NOMO-1 treated with DMSO at 0.1 percent for 48 hours (cell line): ENCODE measurements around the gene TMEM143.
A peak's percentile ranks its signal among the peaks of the same experiment; 100 is the strongest.

Experiments
- DNase-seq: peaks from one replicate; lab custom pipeline; 2025; ENCODE audit not compliant: unreplicated experiment; lab: John Stamatoyannopoulos, UW

Gene TMEM143

GRCh38 chr19:48361912-48362311 is 1.8 kb downstream of the TMEM143 start:
- no peak for DNase-seq

DNA sequence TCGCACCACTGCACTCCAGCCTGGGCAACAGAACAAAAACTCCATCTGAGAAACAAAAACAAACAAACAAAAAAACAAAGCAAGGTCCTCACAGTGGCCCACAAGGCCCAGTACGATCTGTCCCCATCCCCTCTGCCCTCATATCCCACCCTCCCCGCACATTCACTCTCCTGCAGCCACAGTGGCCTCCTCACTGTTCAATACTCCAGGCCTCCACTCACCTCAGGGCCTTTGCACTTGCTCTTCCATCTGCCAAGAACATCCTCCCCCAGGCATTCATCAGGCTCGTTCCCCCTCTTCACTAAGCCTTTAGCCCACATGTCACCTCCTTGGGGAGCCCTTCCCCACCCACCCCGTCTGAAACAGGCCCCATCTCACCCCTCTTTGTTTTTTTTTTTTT is 4.6 kb downstream of the TMEM143 start:
- DNase-seq = no peak

- no peak for DNase-seq
These were observed 8.3 kb downstream of the TMEM143 start for GRCh38 chr19:48355365-48355954.

DNA sequence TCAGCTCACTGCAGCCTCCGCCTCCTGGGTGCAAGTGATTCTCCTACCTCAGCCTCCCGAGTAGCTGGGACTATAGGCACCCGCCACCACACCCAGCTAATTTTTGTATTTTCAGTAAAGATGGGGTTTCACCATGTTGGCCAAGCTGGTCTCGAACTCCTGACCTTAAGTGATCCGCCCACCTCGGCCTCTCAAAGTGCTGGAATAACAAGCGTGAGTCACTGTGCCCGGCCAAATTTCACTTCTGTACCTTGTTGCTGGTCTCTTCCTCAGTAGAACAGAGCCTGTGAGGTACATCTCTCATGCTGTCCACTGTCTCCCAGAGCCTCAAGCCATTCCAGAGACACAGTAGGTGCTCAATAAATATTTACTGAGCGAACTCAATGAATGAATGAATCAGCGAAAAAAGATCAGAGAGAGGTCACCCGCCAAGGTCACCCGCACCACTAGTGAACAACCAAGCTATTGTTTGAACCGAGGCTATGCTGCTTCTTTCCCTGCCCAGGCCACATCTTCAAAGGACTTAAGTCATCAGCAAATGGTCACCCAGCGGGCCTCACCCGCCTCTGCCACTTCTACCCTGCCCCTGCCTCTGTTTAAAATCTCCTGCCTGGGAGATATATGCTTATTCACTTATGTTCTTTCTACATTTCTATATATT is 9.3 kb downstream of the TMEM143 start:
- no peak for DNase-seq

DNA sequence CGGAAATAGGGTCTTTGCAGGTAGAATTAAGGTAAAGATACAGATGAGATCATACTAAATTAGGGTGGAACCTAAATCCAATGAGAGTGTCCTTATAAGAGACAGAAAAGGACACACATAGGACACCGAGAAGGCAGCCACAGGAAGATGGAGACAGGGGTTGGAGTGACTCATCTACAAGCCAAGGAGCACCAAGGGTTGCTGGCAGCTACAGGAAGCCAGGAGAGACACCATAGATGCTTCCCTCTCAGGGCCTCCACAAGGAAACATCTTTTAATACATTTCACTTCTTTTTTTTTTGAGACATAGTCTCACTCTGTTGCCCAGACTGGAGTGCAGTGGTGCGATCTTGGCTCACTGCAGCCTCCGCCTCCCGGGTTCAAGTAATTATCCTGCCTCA is 10.1 kb downstream of the TMEM143 start:
- DNase-seq = no peak

GRCh38 chr19:48351341-48351752 is 12.4 kb downstream of the TMEM143 start:
- peak; percentile 33 for DNase-seq

- DNase-seq = no peak
These were observed 12.9 kb downstream of the TMEM143 start for GRCh38 chr19:48350856-48351255.

- no peak for DNase-seq
These were observed 15.0 kb downstream of the TMEM143 start for GRCh38 chr19:48348737-48349136.

DNA sequence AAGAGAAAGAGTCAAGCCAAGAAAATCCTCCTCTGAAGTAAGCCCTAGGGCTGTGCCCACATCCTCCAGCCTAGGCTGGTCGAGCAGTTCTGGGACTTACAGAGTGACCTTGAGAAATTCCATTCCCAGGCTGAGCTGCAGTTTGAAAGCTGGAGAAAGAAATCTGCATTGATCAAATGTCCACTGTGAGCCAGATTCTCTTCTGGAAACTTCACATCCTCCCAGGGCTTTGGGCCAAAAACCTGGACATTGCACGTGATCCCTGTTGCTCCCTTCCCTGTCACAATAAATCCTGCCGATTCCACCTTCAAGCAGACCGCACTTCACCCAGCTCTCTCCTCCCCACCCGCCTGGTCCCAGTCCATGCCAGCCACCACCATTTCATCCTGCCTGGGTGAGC is 15.7 kb downstream of the TMEM143 start:
- no peak for DNase-seq

DNA sequence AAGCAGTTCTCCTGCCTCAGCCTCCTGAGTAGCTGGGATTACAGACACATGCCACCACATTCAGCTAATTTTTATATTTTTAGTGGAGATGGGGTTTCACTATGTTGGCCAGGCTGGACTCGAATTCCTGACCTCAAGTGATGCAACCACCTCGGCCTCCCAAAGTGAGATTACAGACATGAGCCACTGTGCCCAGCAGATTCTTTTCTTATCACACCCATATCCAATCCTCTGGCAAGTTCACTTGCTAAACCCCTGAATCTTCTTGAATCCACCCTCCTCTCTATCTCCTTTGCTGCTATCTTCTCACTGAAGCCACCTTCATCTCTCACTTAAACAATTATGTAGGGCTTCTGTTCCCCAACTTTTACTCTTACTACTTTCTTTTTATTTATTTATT is 17.5 kb downstream of the TMEM143 start:
- DNase-seq = no peak

DNA sequence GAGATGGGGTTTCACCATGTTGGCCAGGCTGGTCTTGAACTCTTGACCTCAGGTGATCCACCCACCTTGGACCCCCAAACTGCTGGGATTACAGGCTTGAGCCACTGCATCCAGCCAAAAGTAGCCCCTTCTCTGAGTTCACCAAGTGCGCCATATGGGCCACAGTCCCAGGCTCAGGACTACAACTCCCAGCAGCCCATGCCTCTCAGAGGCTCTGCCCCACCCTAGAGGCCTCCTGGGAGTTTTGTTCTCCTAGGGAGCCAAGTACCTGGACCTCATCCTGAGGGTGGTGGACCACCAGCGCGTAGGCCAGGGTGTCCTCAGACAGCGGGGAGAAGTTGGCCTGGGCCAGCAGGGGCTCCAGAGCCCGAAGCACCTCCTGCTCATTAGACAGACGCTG is 18.8 kb downstream of the TMEM143 start:
- no peak for DNase-seq

DNA sequence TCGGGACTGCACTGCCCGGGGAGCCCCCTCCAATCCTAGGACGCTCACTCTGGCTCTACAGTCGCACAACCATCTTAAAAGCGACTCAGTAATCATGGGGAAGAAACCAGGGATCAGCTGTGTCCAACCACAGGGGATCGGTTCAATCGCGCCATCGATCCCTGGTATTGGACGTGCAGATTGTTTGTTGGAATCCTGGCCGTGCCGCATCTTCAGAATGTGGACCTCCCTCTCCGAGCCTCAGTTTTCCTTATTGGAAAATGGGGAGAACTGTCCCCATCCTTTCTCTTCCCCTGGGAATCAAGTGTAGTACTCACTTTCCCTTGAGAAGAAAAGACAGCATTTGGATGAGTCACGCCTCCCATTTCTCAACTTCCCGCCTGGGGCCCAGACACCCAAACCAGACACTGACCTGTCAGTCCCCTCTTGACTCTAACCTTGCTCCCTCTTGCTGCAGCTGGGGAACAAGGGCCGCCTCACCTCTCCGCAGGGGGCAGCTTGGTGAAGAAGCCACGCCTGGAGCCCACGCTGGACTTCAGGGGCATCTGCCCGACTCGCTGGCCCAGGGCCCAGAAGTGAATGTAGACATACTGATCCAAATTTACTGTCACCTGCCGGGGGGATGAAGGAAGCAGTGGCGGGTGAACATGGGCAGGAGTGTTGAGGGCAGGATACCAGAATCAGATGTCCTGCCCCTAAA is 20.7 kb downstream of the TMEM143 start:
- no peak for DNase-seq

- DNase-seq = no peak
These were observed 21.4 kb downstream of the TMEM143 start for GRCh38 chr19:48342414-48342738.

DNA sequence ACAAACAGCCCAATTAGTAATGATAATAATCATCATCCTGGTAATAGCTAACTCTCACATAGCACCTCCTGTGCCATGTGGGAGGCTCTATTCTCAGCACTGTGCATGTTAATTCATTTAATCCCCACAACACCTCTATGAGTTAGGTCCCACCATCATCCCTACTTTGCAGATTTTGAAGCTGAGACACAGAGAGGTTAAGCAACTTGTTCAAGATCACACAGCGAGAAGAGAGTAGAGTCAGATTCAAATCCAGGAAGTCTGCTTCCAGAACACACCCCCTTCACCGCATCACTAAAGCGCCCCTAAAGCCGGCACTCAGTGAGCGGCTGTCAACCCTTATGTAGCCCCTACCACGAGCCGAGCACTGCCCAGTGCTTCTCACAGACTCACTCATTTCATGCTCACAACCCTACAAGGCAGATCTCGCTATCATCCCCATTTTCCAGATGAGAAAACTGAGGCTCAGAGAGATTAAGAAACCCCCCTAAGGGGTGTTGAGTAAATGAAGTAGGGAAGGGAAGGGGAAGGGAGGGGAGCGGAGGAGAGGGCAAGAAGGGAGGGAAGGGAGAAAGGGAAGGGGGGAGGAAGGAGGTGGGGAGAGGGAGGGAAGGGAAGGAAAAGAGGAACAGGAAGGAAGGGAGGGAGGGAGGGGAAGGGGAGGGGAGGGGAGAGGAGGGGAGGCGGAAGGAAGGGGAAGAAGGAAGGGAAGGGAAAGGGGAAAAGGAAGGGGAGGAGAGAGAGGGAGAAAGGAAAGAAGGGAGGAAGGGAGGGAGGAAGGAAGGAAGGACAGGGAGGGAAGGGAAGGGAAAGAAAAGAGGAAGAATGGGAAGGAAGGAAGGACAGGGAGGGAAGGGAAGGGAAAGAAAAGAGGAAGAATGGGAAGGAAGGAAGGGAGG is 22.0 kb downstream of the TMEM143 start:
- DNase-seq = no peak

GRCh38 chr19:48340995-48341394 is 22.7 kb downstream of the TMEM143 start:
- DNase-seq = no peak

GRCh38 chr19:48338802-48339503 is 24.8 kb downstream of the TMEM143 start:
- no peak for DNase-seq

DNA sequence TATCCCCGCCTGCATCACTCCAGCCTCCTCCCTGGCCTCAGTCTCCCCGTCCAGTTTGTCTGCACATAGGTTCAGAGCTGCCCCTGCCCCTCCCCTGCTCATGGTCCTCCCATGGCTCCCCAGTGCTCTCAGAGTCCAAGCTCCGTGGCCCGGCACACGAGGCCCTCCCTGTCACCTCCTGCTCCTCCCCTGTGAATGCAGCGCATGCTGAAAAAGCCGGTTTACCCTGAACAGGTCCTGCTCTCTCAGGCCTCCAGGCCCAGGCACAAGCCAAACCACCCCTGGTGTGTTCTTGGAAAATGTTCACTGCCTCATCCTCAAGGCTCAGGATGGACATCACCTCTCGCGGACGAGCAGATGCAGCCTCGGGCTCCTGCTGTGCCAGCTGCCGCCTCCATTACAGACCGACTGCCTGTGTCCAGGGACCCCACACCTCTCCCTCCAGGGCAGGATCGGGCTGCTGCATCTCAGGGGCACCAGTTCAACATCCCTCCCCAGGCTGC is 25.4 kb downstream of the TMEM143 start:
- DNase-seq = no peak

GRCh38 chr19:48333467-48334384 is 30.0 kb downstream of the TMEM143 start:
- DNase-seq = peak; percentile 91

DNA sequence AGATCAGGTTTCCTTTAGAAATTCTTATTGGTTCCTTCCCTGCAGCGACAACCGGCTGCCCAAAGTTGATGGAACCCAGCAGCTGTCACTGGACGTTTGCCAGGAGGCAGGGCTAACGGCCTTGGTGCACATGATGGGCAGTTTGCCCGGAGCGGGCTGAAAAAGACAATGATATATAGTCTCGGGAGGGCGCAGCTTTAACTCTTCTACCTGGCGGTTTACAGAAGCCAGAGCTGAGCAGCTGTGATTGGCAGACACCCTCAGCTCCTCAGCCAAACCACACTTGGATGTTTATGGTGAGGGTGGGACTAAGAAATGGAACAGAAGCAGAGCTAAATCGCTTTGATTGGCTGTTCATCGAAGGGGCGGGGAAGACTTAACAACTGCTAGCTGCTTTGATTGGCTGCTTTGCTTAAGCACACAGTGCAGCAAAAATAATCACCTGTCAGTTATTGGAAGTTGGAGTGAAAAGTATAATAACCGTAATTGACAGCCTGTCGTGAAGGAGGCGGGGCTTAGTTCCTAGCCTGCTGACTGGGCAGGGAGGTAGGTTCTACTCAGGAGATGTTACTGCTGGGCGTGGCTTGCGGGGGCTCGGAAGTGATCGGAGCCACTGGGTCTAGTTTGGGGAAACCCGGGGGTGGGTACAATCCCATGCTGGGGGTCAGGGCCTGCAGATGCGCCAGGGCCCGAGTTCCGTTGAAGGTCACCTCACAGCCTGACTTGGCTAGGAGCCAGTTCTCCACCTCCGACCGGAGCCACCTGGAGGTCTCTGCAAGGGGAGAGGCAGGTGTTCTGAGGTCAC is 30.9 kb downstream of the TMEM143 start:
- DNase-seq = peak; percentile 100
